NCI-H2081 (cell line): ENCODE data around the gene ZNF579.
A peak's percentile ranks its signal among the peaks of the same experiment; 100 is the strongest.
"Not testable (repeated sequence)": the region's sequence is repeated elsewhere in the genome, so short reads cannot be mapped to it uniquely, and the experiment has no call there.

Experiments used
- DNase-seq, 2 experiments: peaks; one replicate each; lab custom pipeline; 2025; lab: John Stamatoyannopoulos, UW

The ZNF579 gene

GRCh38 chr19:55593096-55593772, 12.6 kb upstream of the ZNF579 start:
- DNase-seq, result no peak

- no peak for DNase-seq
These were observed 11.9 kb upstream of the ZNF579 start for GRCh38 chr19:55592391-55593090.

GRCh38 chr19:55591555-55591954, 10.9 kb upstream of the ZNF579 start:
- DNase-seq, result no peak

- DNase-seq, result peak in 1 of 2 experiments; percentile 2
These were observed 10.0 kb upstream of the ZNF579 start for GRCh38 chr19:55590617-55591016.

- no peak for DNase-seq
These were observed 9.5 kb upstream of the ZNF579 start for GRCh38 chr19:55590109-55590508.

- no peak for DNase-seq
These were observed 8.1 kb upstream of the ZNF579 start for GRCh38 chr19:55588738-55589137.

- peak; percentile 97 to 98 for DNase-seq
These were observed 6.5 kb upstream of the ZNF579 start for GRCh38 chr19:55586976-55587668.

- peak; percentile 75 to 77 for DNase-seq
These were observed 5.2 kb upstream of the ZNF579 start for GRCh38 chr19:55585658-55586339.

GRCh38 chr19:55584871-55585270, 4.2 kb upstream of the ZNF579 start:
- no peak for DNase-seq

GRCh38 chr19:55583897-55584296, 3.2 kb upstream of the ZNF579 start:
- not testable (repeated sequence) for DNase-seq

- DNase-seq, result not testable (repeated sequence)
These were observed 1.6 kb upstream of the ZNF579 start for GRCh38 chr19:55582284-55582683.

- DNase-seq, result peak in 1 of 2 experiments; percentile 56
These were observed 1.2 kb upstream of the ZNF579 start for GRCh38 chr19:55581823-55582223.

- DNase-seq, result no peak
These were observed 636 bp upstream of the ZNF579 start for GRCh38 chr19:55581145-55581822.

- DNase-seq, result peak in 1 of 2 experiments; percentile 36
These were observed 654 bp downstream of the ZNF579 start for GRCh38 chr19:55579766-55580621.

GRCh38 chr19:55578761-55579747, 1.6 kb downstream of the ZNF579 start:
- no peak for DNase-seq

GRCh38 chr19:55578031-55578760, 2.5 kb downstream of the ZNF579 start:
- DNase-seq, result no peak

GRCh38 chr19:55576746-55577145, 3.9 kb downstream of the ZNF579 start:
- DNase-seq, result no peak

GRCh38 chr19:55573929-55574328, 6.7 kb downstream of the ZNF579 start:
- not testable (repeated sequence) for DNase-seq

- DNase-seq, result not testable (repeated sequence)
These were observed 11.2 kb downstream of the ZNF579 start for GRCh38 chr19:55569477-55569876.
